Duodenal mucosa (tissue), 2 donors: ENCODE results near the gene CNTN1.

Experiments used
- H3K27ac ChIP-seq: one replicate; pipeline ENCODE4 v1.7.0; 2013; ENCODE audit warnings: low read depth, low read length
- H3K27me3 ChIP-seq, 2 donors: one replicate each; pipeline ENCODE4 v1.7.0; 2013; ENCODE audit warnings: low read length in 2 of 2, control low read depth in 1 of 2; ENCODE audit not compliant: insufficient read depth in 2 of 2, control insufficient read depth in 1 of 2
- H3K36me3 ChIP-seq, 2 donors: one replicate each; pipeline ENCODE4 v1.7.0; 2013; ENCODE audit warnings: low read length in 2 of 2, control low read depth in 1 of 2; ENCODE audit not compliant: insufficient read depth in 2 of 2, control insufficient read depth in 1 of 2
- H3K4me1 ChIP-seq, 2 donors: one replicate each; pipeline ENCODE4 v1.7.0; 2013; ENCODE audit warnings: low read length in 2 of 2, control low read depth in 1 of 2; ENCODE audit not compliant: insufficient read depth in 2 of 2, control insufficient read depth in 1 of 2
- H3K4me3 ChIP-seq, 2 donors: one replicate each; pipeline ENCODE4 v1.7.0; 2013; ENCODE audit warnings: low read length in 2 of 2, low read depth in 1 of 2
- H3K9ac ChIP-seq, 2 donors: one replicate each; pipeline ENCODE4 v1.7.0; 2013; ENCODE audit warnings: low read length in 2 of 2, low read depth in 1 of 2
- H3K9me3 ChIP-seq, 2 donors: one replicate each; pipeline ENCODE4 v1.7.0; 2013; ENCODE audit warnings: low read length in 2 of 2, control low read depth in 1 of 2; ENCODE audit not compliant: control insufficient read depth in 1 of 2

CNTN1 gene

GRCh38 chr12:40793471-40793870 is 101.2 kb downstream of the CNTN1 start:
- Histone ChIP-seq H3K27ac (no peak overlapping the region), H3K9me3 (no peaks in the 10 kb centered on the region), H3K9ac (no peak overlapping the region), H3K4me1 (no peaks in the 10 kb centered on the region), H3K4me3 (no peak overlapping the region), H3K36me3 (no peaks in the 10 kb centered on the region), H3K27me3 (no peaks in the 10 kb centered on the region)

GRCh38 chr12:40794087-40794486 is 101.8 kb downstream of the CNTN1 start:
- Histone ChIP-seq H3K9ac (no peak overlapping the region), H3K27ac (no peak overlapping the region), H3K4me3 (no peak overlapping the region), H3K36me3 (no peaks in the 10 kb centered on the region), H3K9me3 (no peaks in the 10 kb centered on the region), H3K27me3 (no peaks in the 10 kb centered on the region), H3K4me1 (no peaks in the 10 kb centered on the region)

DNA sequence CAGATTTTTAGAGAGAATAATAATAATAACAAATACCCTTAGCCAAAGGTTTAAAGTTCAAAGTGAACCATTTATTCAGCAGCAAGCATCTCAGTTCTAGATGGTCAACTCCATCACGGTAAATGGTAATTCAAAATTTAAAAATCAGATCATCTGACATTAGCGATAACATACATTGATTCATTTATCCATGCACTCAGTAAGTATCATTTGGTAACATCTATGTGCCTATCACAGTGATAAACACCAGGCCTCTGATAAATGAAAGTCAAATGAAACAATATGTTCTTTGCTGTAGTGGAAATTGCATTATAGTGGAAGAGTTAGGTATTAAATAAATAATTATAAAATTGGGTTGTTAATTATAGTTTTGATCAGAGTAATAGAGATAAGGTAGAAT is 108.8 kb downstream of the CNTN1 start:
- no peaks in the 10 kb centered on the region for H3K36me3 ChIP-seq
- no peaks in the 10 kb centered on the region for H3K27me3 ChIP-seq
- H3K9ac ChIP-seq, result no peak overlapping the region
- no peaks in the 10 kb centered on the region for H3K4me1 ChIP-seq
- no peaks in the 10 kb centered on the region for H3K9me3 ChIP-seq
- no peak overlapping the region for H3K27ac ChIP-seq
- no peak overlapping the region for H3K4me3 ChIP-seq

- Histone ChIP-seq H3K4me1 (no peaks in the 10 kb centered on the region), H3K9me3 (no peaks in the 10 kb centered on the region), H3K27ac (no peak overlapping the region), H3K36me3 (no peaks in the 10 kb centered on the region), H3K4me3 (no peak overlapping the region), H3K9ac (no peak overlapping the region), H3K27me3 (no peaks in the 10 kb centered on the region)
Measured at GRCh38 chr12:40801861-40802260, 109.6 kb downstream of the CNTN1 start.

- H3K36me3 ChIP-seq, result no peaks in the 10 kb centered on the region
- H3K9me3 ChIP-seq, result no peaks in the 10 kb centered on the region
- H3K27me3 ChIP-seq, result no peaks in the 10 kb centered on the region
- no peak overlapping the region for H3K27ac ChIP-seq
- H3K9ac ChIP-seq, result no peak overlapping the region
- no peak overlapping the region for H3K4me3 ChIP-seq
- no peaks in the 10 kb centered on the region for H3K4me1 ChIP-seq
Measured at GRCh38 chr12:40802656-40803055, 110.4 kb downstream of the CNTN1 start.

DNA sequence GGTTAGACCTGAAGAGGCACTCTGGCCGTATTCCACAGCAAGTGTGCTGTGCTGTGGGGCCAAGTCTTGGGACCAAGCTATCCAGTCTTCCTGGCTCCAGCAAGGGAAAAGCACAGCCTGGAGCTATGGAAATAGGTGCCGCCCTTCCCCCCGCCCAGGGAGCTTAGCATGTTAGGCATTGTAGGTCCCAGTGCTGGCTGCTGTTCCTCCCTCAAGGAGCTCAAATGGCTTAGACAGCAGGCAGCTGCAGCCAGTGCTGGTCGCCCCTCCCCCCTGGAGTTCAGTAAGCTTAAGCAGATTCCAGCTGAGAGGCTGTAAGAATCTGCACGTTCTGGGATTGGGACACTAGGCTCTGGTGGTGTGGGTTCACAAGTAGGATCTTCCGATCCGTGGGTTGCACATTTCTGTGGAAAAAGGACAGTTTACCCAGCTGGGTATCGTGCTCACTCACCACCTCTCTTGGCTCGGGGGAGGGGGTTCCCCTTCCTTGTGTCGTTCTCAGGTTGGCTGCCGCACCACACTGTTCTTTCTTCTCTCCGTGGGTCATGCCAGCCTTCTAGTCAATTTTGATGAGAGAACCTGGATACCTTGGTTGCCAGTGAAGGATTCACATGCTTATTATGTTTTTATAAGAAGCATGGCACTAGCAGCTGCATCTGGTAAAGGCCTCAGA is 127.3 kb downstream of the CNTN1 start:
- no peaks in the 10 kb centered on the region for H3K36me3 ChIP-seq
- H3K4me1 ChIP-seq, result no peaks in the 10 kb centered on the region
- H3K4me3 ChIP-seq, result no peak overlapping the region
- no peaks in the 10 kb centered on the region for H3K9me3 ChIP-seq
- H3K27me3 ChIP-seq, result no peaks in the 10 kb centered on the region
- no peak overlapping the region for H3K9ac ChIP-seq
- no peak overlapping the region for H3K27ac ChIP-seq

DNA sequence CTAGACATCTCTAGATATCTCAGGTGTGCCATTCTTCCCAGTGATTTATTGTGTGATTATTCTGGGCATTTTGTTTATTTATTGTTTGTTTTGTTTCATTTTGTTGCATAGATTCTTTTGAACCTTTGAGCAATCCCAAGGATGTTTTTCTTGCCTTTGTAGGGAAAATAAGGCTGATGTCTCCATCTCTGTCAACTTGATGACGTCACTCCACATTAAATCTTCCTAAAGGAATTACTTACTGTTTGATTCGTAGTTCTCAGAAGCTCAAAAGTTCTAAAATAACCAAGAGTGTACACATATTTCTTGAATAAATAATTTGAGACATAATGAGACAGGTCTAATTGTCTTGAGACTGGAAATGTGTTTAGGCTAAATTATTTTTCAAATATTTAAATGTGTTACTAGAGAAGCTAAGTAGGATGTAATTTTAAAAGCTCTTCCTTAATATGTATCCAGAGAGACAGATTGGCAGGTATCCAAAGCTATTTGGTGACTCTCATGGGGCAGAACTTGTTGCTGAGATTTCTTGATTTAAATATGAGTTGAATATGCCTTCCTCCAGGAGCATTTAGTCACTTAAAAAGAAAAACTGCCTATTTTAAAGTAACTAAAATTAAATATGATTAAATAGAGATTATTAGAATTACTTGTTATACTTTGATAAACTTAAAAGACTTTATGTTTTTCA is 128.7 kb downstream of the CNTN1 start:
- Histone ChIP-seq H3K4me1 (no peaks in the 10 kb centered on the region), H3K27ac (no peak overlapping the region), H3K9ac (no peak overlapping the region), H3K4me3 (no peak overlapping the region), H3K36me3 (no peaks in the 10 kb centered on the region), H3K27me3 (no peaks in the 10 kb centered on the region), H3K9me3 (no peaks in the 10 kb centered on the region)

GRCh38 chr12:40825156-40825555 is 132.9 kb downstream of the CNTN1 start:
- no peak overlapping the region for H3K27ac ChIP-seq
- no peaks in the 10 kb centered on the region for H3K9me3 ChIP-seq
- no peaks in the 10 kb centered on the region for H3K27me3 ChIP-seq
- H3K9ac ChIP-seq, result no peak overlapping the region
- H3K36me3 ChIP-seq, result no peaks in the 10 kb centered on the region
- no peak overlapping the region for H3K4me3 ChIP-seq
- H3K4me1 ChIP-seq, result no peaks in the 10 kb centered on the region

GRCh38 chr12:40827683-40828592 is 135.7 kb downstream of the CNTN1 start:
- Histone ChIP-seq H3K4me1 (no peaks in the 10 kb centered on the region), H3K4me3 (no peak overlapping the region), H3K9me3 (no peaks in the 10 kb centered on the region), H3K27ac (no peak overlapping the region), H3K36me3 (no peaks in the 10 kb centered on the region), H3K9ac (no peak overlapping the region), H3K27me3 (no peaks in the 10 kb centered on the region)

DNA sequence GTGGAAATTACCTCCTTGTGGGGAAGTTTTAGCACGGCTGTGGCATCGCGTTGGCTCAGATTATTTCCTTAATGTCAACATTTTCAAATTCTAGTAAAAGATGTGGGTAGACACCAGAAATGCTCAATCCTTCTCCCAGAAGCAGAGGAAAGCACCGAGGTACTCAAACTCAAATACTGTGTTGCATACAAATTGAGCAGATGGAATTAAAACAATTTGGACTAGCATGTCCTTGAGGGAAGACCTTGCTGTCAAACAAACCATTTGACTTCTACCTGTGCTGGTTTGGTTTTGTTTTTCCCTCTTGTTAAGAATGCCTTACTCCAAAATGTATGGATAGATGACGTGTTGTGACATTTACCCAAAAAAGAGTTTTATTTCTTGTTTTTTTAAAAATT is 136.4 kb downstream of the CNTN1 start:
- no peaks in the 10 kb centered on the region for H3K36me3 ChIP-seq
- no peaks in the 10 kb centered on the region for H3K27me3 ChIP-seq
- no peaks in the 10 kb centered on the region for H3K4me1 ChIP-seq
- no peak overlapping the region for H3K9ac ChIP-seq
- no peak overlapping the region for H3K27ac ChIP-seq
- H3K4me3 ChIP-seq, result no peak overlapping the region
- H3K9me3 ChIP-seq, result no peaks in the 10 kb centered on the region
